Neural cell (in vitro differentiated cells): ENCODE results near the gene ANKS3. TPM values are rescaled to one million over a fixed set of nuclear protein-coding genes. Genes with fewer than 3 reads are reported as not detected.

Source experiments
- H2AFZ ChIP-seq: fragments of 200-600, 300-800 bp; sonication (generic), shearing (Covaris generic); 2 replicates; pipeline ENCODE4 v1.6.0; 2014; ENCODE audit warnings: low read depth, mild to moderate bottlenecking, antibody characterized with exemption, low read length, moderate library complexity
- H3F3A ChIP-seq: fragments of 200-600 bp; shearing (Covaris generic); 2 replicates; pipeline ENCODE4 v1.6.1; 2016; ENCODE audit warnings: mild to moderate bottlenecking, moderate library complexity, mixed read lengths, antibody characterized with exemption, low read length; ENCODE audit not compliant: insufficient read depth, poor library complexity, severe bottlenecking
- H3K27ac ChIP-seq: fragments of 200-600, 300-800 bp; sonication (generic), shearing (Covaris generic); 2 replicates; pipeline ENCODE4 v1.5.1; 2014; ENCODE audit warnings: mild to moderate bottlenecking, low read length, moderate library complexity
- H3K27me3 ChIP-seq: fragments of 300-800, 200-600 bp; sonication (generic), shearing (Covaris generic); 2 replicates; pipeline ENCODE4 v1.6.0; 2014; ENCODE audit warnings: mild to moderate bottlenecking, low read depth, low read length, moderate library complexity; ENCODE audit not compliant: insufficient read depth
- H3K36me3 ChIP-seq: fragments of 300-800, 200-600 bp; sonication (generic), shearing (Covaris generic); 2 replicates; pipeline ENCODE4 v1.5.1; 2014; ENCODE audit warnings: mild to moderate bottlenecking, antibody characterized with exemption, low read length, moderate library complexity; ENCODE audit not compliant: insufficient read depth
- H3K4me2 ChIP-seq: fragments of 300-800, 200-600 bp; sonication (generic), shearing (Covaris generic); 2 replicates; pipeline ENCODE4 v1.6.0; 2014; ENCODE audit warnings: mild to moderate bottlenecking, low read length
- H3K4me3 ChIP-seq: fragments of 300-800, 200-600 bp; sonication (generic), shearing (Covaris generic); 2 replicates; pipeline ENCODE4 v1.5.1; 2014; ENCODE audit warnings: mild to moderate bottlenecking, low read length, moderate library complexity
- H3K79me2 ChIP-seq: fragments of 200-600 bp; shearing (Covaris generic); replicated peaks from 2 replicates; pipeline ENCODE4 v1.6.0; 2014; ENCODE audit warnings: mild to moderate bottlenecking, low read length, moderate library complexity; ENCODE audit not compliant: insufficient read depth
- H3K9ac ChIP-seq: fragments of 300-800, 200-600 bp; sonication (generic), shearing (Covaris generic); 2 replicates; pipeline ENCODE4 v1.6.1; 2016; ENCODE audit warnings: mild to moderate bottlenecking, low read length, mixed read lengths
- H3K9me2 ChIP-seq: fragments of 200-600 bp; shearing (Covaris generic); 2 replicates; pipeline ENCODE4 v1.6.1; 2016; ENCODE audit warnings: mild to moderate bottlenecking, low read length, mixed read lengths; ENCODE audit not compliant: insufficient read depth
- H3K9me3 ChIP-seq: fragments of 200-600, 300-800 bp; sonication (generic), shearing (Covaris generic); 2 replicates; pipeline ENCODE4 v1.6.1; 2016; ENCODE audit warnings: mild to moderate bottlenecking, mixed run types, low read length, moderate library complexity, mixed read lengths
- H4K20me1 ChIP-seq: fragments of 200-600 bp; shearing (Covaris generic); 2 replicates; pipeline ENCODE4 v1.6.1; 2016; ENCODE audit warnings: mild to moderate bottlenecking, mixed run types; ENCODE audit not compliant: insufficient read depth
- EP300 ChIP-seq: fragments of 450-650 bp; conservative IDR thresholded peaks from 2 replicates; pipeline ENCODE4 v1.6.1; 2014; ENCODE audit warnings: antibody characterized with exemption, mild to moderate bottlenecking, moderate library complexity; ENCODE audit not compliant: poor library complexity, severe bottlenecking
- EZH2 ChIP-seq: fragments of 200-600, 300-800 bp; shearing (Covaris generic), sonication (generic); IDR thresholded peaks from 2 replicates; pipeline ENCODE4 v1.6.1; 2014; ENCODE audit warnings: antibody characterized with exemption, low read length, borderline replicate concordance, mild to moderate bottlenecking; ENCODE audit not compliant: insufficient read depth, poor library complexity, severe bottlenecking
- MXI1 ChIP-seq: fragments of 450-650 bp; conservative IDR thresholded peaks from 2 replicates; pipeline ENCODE4 v1.6.1; 2014; ENCODE audit warnings: antibody characterized with exemption, mild to moderate bottlenecking; ENCODE audit not compliant: poor library complexity, severe bottlenecking
- POLR2AphosphoS5 ChIP-seq: IDR thresholded peaks from 2 replicates; pipeline ENCODE4 v1.6.1; 2012
- RAD21 ChIP-seq: fragments of 450-650 bp; conservative IDR thresholded peaks from 2 replicates; pipeline ENCODE4 v1.6.1; 2014; ENCODE audit warnings: antibody characterized with exemption, mild to moderate bottlenecking, moderate library complexity
- SMC3 ChIP-seq: fragments of 450-650 bp; conservative IDR thresholded peaks from 2 replicates; pipeline ENCODE4 v1.6.1; 2014; ENCODE audit warnings: antibody characterized with exemption, mild to moderate bottlenecking, moderate library complexity; ENCODE audit not compliant: poor library complexity
- TAF1 ChIP-seq: IDR thresholded peaks from 2 replicates; pipeline ENCODE4 v1.6.1; 2012; ENCODE audit warnings: low read depth
- polyA plus RNA-seq: library from polyadenylated mRNA; depleted of rRNA; stranded (reverse); fragments of >200 nt; gene quantifications from 2 replicates; pipeline ENCODE4 v1.2.3, GENCODE V29; 2014
- TF ChIP-seq, protein P1 (sequence below): fragments of 450-650 bp; IDR thresholded peaks from 2 replicates; pipeline ENCODE4 v1.5.1; 2014; ENCODE audit warnings: antibody characterized with exemption, mild to moderate bottlenecking, moderate library complexity; ENCODE audit not compliant: poor library complexity, severe bottlenecking
- TF ChIP-seq, protein P2 (sequence below): IDR thresholded peaks from 2 replicates; pipeline ENCODE4 v1.6.1; 2012; ENCODE audit warnings: borderline replicate concordance

The ANKS3 gene
- polyA plus RNA-seq, 1 donor from 2014 or later = 53.9 TPM

DNA sequence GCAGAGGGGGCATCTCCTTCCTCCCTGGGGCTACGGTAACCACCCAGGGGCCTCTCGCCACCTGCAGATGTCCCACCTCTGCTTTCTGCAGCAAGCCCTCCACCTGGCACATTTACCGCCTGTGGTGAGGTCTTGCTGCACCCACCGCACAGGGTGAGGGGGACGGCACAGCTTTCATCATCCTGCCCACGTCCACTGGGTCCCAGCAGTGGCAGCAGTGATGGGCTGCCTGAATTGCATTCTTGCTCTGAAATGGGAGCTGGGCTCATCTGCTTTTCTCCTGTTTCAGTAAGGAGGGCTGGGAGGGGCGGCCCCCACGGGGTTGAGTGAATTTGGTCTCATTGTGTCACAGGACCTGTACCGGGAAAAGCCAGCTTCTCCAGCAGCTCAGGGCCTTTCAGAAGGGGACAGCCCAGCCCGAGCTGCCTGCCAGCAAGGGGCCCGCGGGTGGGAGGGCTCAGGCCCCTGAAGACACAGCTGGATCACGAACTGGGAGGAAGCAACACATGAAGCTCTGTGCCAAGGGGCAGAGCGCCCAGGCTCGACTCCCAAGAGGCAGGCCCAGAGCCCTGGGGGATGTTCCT is 13.0 kb upstream of the ANKS3 start:
- no peaks in the 10 kb centered on the region for H3K27me3 ChIP-seq
- TF ChIP-seq SMC3 (no peak), POLR2AphosphoS5 (no peak), EZH2 (no peak), MXI1 (no peak), EP300 (no peak), RAD21 (no peak), TAF1 (no peak)
- TF ChIP-seq, protein P1, sequence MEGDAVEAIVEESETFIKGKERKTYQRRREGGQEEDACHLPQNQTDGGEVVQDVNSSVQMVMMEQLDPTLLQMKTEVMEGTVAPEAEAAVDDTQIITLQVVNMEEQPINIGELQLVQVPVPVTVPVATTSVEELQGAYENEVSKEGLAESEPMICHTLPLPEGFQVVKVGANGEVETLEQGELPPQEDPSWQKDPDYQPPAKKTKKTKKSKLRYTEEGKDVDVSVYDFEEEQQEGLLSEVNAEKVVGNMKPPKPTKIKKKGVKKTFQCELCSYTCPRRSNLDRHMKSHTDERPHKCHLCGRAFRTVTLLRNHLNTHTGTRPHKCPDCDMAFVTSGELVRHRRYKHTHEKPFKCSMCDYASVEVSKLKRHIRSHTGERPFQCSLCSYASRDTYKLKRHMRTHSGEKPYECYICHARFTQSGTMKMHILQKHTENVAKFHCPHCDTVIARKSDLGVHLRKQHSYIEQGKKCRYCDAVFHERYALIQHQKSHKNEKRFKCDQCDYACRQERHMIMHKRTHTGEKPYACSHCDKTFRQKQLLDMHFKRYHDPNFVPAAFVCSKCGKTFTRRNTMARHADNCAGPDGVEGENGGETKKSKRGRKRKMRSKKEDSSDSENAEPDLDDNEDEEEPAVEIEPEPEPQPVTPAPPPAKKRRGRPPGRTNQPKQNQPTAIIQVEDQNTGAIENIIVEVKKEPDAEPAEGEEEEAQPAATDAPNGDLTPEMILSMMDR = no peak
- TF ChIP-seq, protein P2, sequence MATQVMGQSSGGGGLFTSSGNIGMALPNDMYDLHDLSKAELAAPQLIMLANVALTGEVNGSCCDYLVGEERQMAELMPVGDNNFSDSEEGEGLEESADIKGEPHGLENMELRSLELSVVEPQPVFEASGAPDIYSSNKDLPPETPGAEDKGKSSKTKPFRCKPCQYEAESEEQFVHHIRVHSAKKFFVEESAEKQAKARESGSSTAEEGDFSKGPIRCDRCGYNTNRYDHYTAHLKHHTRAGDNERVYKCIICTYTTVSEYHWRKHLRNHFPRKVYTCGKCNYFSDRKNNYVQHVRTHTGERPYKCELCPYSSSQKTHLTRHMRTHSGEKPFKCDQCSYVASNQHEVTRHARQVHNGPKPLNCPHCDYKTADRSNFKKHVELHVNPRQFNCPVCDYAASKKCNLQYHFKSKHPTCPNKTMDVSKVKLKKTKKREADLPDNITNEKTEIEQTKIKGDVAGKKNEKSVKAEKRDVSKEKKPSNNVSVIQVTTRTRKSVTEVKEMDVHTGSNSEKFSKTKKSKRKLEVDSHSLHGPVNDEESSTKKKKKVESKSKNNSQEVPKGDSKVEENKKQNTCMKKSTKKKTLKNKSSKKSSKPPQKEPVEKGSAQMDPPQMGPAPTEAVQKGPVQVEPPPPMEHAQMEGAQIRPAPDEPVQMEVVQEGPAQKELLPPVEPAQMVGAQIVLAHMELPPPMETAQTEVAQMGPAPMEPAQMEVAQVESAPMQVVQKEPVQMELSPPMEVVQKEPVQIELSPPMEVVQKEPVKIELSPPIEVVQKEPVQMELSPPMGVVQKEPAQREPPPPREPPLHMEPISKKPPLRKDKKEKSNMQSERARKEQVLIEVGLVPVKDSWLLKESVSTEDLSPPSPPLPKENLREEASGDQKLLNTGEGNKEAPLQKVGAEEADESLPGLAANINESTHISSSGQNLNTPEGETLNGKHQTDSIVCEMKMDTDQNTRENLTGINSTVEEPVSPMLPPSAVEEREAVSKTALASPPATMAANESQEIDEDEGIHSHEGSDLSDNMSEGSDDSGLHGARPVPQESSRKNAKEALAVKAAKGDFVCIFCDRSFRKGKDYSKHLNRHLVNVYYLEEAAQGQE = no peak
- H3K9me3 ChIP-seq = no peaks in the 10 kb centered on the region
- no peaks in the 10 kb centered on the region for H3K36me3 ChIP-seq
- no peaks in the 10 kb centered on the region for H4K20me1 ChIP-seq
- no peak overlapping the region for H3K27ac ChIP-seq
- H2AFZ ChIP-seq = no peak overlapping the region
- no peaks in the 10 kb centered on the region for H3K9me2 ChIP-seq
- no peak overlapping the region for H3K9ac ChIP-seq
- H3K79me2 ChIP-seq = no peaks in the 10 kb centered on the region
- H3F3A ChIP-seq = no peaks in the 10 kb centered on the region
- no peak overlapping the region for H3K4me2 ChIP-seq
- H3K4me3 ChIP-seq = no peak overlapping the region

DNA sequence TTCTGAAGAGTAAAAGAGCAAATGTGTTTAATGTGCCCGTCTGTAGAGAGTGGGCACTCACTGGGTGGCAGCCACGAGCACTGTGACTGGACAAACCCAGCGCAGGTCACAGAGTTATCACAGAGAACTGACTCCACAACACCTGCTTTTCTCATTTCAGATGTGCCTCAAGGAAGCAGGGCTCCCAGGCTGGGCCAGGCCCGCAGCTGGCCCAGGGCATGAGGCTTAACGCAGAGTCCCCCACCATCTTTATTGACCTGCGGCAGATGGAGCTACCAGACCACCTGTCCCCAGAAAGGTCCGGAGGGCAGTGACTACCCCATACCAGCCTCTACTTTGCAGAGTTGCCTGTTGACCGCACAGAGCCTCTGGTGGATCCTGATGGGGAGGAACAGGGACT is 12.1 kb upstream of the ANKS3 start:
- H3K79me2 ChIP-seq = no peaks in the 10 kb centered on the region
- H3K9me2 ChIP-seq = no peaks in the 10 kb centered on the region
- no peak overlapping the region for H3K9ac ChIP-seq
- no peaks in the 10 kb centered on the region for H3K9me3 ChIP-seq
- H3K4me3 ChIP-seq = no peak overlapping the region
- TF ChIP-seq, protein P1 = no peak
- TF ChIP-seq TAF1 = no peak
- TF ChIP-seq, protein P2 = no peak
- no peak for TF ChIP-seq EZH2
- TF ChIP-seq MXI1 = no peak
- TF ChIP-seq SMC3 = no peak
- no peak for TF ChIP-seq EP300
- no peak for TF ChIP-seq POLR2AphosphoS5
- no peak for TF ChIP-seq RAD21
- no peaks in the 10 kb centered on the region for H3K27me3 ChIP-seq
- H3K36me3 ChIP-seq = no peaks in the 10 kb centered on the region
- H4K20me1 ChIP-seq = no peaks in the 10 kb centered on the region
- H3F3A ChIP-seq = no peaks in the 10 kb centered on the region
- no peak overlapping the region for H3K27ac ChIP-seq
- H2AFZ ChIP-seq = no peak overlapping the region
- no peak overlapping the region for H3K4me2 ChIP-seq
